K562 treated with DMSO at 1 percent for 12 hours (cell line): ENCODE measurements around the gene GRM5. TPM values are rescaled to one million over a fixed set of nuclear protein-coding genes. Genes with fewer than 3 reads are reported as not detected.

ENCODE experiments used
- total RNA-seq: library from RNA; unstranded; fragments of 300-600 nt; gene quantifications from 2 replicates; pipeline ENCODE4 v1.2.3, GENCODE V29; 2022; ENCODE audit not compliant: insufficient read depth

The GRM5 gene
- not detected in 2 replicates for total RNA-seq

GRCh38 chr11:89065651-89066201, at the start of gene GRM5:
TSS of gene GRM5 (minus strand) at chr11:89065982. CDS start at chr11:89047872, 18,110 bp downstream.

Other genes starting within 250 kb of the GRM5 start
- not detected in 2 replicates for gene TYR, start 111.9 kb upstream of the GRM5 start, total RNA-seq